ENCODE results near the gene HS3ST3B1. TPM values are rescaled to one million over a fixed set of nuclear protein-coding genes. Genes with fewer than 3 reads are reported as not detected.

The HS3ST3B1 gene
- total and polyA plus RNA-seq, 2 experiments from 2014 or later: 8.1 to 17.7 TPM

DNA sequence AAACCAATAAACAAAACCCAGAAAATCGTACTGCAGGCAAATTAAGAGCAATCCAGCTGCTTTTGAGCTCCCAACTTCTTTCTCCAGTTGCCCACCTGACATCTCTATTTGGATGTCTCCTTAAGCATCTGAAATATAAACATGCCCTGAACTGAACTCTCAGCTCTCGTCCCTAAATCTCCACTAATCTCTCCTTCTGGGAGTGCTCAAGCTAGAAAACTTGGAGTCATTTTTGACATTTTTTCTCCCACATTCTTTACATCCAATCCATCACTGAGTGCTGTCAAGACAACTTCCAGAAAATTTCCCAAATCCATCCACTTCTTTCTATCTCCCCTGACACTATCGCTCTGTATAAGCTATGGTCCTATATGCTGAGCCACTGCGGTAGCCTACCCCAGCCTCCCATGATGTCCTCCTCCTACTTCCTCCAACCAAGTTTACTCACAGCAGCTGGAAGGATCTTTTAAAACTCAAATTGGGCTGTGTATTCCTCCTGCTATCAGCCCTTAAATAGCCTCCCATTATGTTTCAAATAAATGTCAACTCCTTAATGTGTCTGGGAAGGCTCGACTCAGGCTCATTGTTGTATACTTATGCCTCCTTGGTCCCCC is 53.1 kb downstream of the HS3ST3B1 start:
- TF ChIP-seq, protein P1, sequence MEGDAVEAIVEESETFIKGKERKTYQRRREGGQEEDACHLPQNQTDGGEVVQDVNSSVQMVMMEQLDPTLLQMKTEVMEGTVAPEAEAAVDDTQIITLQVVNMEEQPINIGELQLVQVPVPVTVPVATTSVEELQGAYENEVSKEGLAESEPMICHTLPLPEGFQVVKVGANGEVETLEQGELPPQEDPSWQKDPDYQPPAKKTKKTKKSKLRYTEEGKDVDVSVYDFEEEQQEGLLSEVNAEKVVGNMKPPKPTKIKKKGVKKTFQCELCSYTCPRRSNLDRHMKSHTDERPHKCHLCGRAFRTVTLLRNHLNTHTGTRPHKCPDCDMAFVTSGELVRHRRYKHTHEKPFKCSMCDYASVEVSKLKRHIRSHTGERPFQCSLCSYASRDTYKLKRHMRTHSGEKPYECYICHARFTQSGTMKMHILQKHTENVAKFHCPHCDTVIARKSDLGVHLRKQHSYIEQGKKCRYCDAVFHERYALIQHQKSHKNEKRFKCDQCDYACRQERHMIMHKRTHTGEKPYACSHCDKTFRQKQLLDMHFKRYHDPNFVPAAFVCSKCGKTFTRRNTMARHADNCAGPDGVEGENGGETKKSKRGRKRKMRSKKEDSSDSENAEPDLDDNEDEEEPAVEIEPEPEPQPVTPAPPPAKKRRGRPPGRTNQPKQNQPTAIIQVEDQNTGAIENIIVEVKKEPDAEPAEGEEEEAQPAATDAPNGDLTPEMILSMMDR (conservative IDR thresholded peaks at IDR 0.05; ENCODE audit: low read depth in 2 of 2): no peak
- no peak for TF ChIP-seq STAT1 (IDR thresholded peaks at IDR 0.05; ENCODE audit: unreplicated experiment)
- TF ChIP-seq ZNF331 (CRISPR knock-in tag; IDR thresholded peaks at IDR 0.05; ENCODE audit: low read depth): no peak
- TF ChIP-seq, protein P2, sequence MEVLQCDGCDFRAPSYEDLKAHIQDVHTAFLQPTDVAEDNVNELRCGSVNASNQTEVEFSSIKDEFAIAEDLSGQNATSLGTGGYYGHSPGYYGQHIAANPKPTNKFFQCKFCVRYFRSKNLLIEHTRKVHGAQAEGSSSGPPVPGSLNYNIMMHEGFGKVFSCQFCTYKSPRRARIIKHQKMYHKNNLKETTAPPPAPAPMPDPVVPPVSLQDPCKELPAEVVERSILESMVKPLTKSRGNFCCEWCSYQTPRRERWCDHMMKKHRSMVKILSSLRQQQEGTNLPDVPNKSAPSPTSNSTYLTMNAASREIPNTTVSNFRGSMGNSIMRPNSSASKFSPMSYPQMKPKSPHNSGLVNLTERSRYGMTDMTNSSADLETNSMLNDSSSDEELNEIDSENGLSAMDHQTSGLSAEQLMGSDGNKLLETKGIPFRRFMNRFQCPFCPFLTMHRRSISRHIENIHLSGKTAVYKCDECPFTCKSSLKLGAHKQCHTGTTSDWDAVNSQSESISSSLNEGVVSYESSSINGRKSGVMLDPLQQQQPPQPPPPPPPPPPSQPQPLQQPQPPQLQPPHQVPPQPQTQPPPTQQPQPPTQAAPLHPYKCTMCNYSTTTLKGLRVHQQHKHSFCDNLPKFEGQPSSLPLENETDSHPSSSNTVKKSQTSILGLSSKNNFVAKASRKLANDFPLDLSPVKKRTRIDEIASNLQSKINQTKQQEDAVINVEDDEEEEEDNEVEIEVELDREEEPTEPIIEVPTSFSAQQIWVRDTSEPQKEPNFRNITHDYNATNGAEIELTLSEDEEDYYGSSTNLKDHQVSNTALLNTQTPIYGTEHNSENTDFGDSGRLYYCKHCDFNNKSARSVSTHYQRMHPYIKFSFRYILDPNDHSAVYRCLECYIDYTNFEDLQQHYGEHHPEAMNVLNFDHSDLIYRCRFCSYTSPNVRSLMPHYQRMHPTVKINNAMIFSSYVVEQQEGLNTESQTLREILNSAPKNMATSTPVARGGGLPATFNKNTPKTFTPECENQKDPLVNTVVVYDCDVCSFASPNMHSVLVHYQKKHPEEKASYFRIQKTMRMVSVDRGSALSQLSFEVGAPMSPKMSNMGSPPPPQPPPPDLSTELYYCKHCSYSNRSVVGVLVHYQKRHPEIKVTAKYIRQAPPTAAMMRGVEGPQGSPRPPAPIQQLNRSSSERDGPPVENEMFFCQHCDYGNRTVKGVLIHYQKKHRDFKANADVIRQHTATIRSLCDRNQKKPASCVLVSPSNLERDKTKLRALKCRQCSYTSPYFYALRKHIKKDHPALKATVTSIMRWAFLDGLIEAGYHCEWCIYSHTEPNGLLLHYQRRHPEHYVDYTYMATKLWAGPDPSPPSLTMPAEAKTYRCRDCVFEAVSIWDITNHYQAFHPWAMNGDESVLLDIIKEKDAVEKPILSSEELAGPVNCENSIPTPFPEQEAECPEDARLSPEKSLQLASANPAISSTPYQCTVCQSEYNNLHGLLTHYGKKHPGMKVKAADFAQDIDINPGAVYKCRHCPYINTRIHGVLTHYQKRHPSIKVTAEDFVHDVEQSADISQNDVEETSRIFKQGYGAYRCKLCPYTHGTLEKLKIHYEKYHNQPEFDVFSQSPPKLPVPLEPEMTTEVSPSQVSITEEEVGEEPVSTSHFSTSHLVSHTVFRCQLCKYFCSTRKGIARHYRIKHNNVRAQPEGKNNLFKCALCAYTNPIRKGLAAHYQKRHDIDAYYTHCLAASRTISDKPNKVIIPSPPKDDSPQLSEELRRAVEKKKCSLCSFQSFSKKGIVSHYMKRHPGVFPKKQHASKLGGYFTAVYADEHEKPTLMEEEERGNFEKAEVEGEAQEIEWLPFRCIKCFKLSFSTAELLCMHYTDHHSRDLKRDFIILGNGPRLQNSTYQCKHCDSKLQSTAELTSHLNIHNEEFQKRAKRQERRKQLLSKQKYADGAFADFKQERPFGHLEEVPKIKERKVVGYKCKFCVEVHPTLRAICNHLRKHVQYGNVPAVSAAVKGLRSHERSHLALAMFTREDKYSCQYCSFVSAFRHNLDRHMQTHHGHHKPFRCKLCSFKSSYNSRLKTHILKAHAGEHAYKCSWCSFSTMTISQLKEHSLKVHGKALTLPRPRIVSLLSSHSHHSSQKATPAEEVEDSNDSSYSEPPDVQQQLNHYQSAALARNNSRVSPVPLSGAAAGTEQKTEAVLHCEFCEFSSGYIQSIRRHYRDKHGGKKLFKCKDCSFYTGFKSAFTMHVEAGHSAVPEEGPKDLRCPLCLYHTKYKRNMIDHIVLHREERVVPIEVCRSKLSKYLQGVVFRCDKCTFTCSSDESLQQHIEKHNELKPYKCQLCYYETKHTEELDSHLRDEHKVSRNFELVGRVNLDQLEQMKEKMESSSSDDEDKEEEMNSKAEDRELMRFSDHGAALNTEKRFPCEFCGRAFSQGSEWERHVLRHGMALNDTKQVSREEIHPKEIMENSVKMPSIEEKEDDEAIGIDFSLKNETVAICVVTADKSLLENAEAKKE (CRISPR knock-in tag; IDR thresholded peaks at IDR 0.05): no peak
- no peak for TF ChIP-seq CREB1 (CRISPR knock-in tag; IDR thresholded peaks at IDR 0.05; ENCODE audit: low read depth)
- no peak for TF ChIP-seq JUNB (IDR thresholded peaks at IDR 0.05; ENCODE audit: unreplicated experiment)
- TF ChIP-seq ZNF114 (CRISPR knock-in tag; IDR thresholded peaks at IDR 0.05): no peak
- TF ChIP-seq NANOG (IDR thresholded peaks at IDR 0.05; ENCODE audit: borderline replicate concordance): no peak
- TF ChIP-seq EZH2phosphoT487 (IDR thresholded peaks at IDR 0.05; ENCODE audit: unreplicated experiment): no peak
- Mint-ChIP-seq H3K36me3 (ENCODE audit: low read depth) (no peaks in the 10 kb centered on the region), H3K9me3 (no peaks in the 10 kb centered on the region), H3K4me1 (peaks cover 6% of the 10 kb centered on the region), H3K27me3 (ENCODE audit: insufficient read depth, low read depth, poor library complexity) (peaks cover under 1% of the 10 kb centered on the region), H3K27ac (no peak overlapping the region), H3K4me3 (no peak overlapping the region)
- no peaks in the 10 kb centered on the region for H3K27me3 ChIP-seq (ENCODE audit: insufficient read depth)
- no peak for ATAC-seq
- 0 out of 2 replicates have a peak overlapping the region, but pooled peaks have one; percentile 3 for H3K4me2 ChIP-seq
- no peak for DNase-seq (ENCODE audit: low spot score)
- peaks cover 19% of the 10 kb centered on the region for H3K9me2 ChIP-seq (ENCODE audit: insufficient read depth)
- H3K79me2 ChIP-seq (replicated peaks; ENCODE audit: insufficient read depth): no peaks in the 10 kb centered on the region
- peaks cover 32% of the 10 kb centered on the region for H3K4me1 ChIP-seq (ENCODE audit: insufficient read depth)
- no peak overlapping the region for H3K27ac ChIP-seq (ENCODE audit: low read depth)
- no peak overlapping the region for H2AFZ ChIP-seq
- H3F3A ChIP-seq (replicated peaks; ENCODE audit: low read depth): no peaks in the 10 kb centered on the region; the same call in 1 of the 2 replicates
- no peaks in the 10 kb centered on the region for H3K36me3 ChIP-seq (ENCODE audit: insufficient read depth)
- H4K20me1 ChIP-seq (replicated peaks; ENCODE audit: insufficient read depth): no peaks in the 10 kb centered on the region
- no peak overlapping the region for H3K4me3 ChIP-seq
